BJ (cell line): ENCODE results near the gene SGCA. TPM values are rescaled to one million over a fixed set of nuclear protein-coding genes. Genes with fewer than 3 reads are reported as not detected.

Experiments used
- CTCF ChIA-PET: fragments of 350-600 bp; formaldehyde crosslinking; extraction: SDS; loops from one replicate; lab custom pipeline; 2021; ENCODE audit warnings: antibody characterized with exemption, inconsistent platforms; lab: Yijun Ruan, JAX
- POLR2A ChIA-PET: fragments of 300-600 bp; sonication (Branson Sonifier 250); formaldehyde crosslinking; extraction: SDS; loops from one replicate; lab custom pipeline; 2021; ENCODE audit warnings: antibody characterized with exemption; lab: Charles Lee
- DNase-seq: peaks from one replicate; pipeline ENCODE4 v3.0.0-alpha.2; 2011; ENCODE audit warnings: low read depth
- H3K27me3 ChIP-seq: 2 replicates; pipeline ENCODE4 v1.6.0; 2011; ENCODE audit warnings: low read length; ENCODE audit not compliant: control insufficient read depth, insufficient read depth
- H3K36me3 ChIP-seq: 2 replicates; pipeline ENCODE4 v1.5.1; 2011; ENCODE audit warnings: low read length; ENCODE audit not compliant: control insufficient read depth, insufficient read depth
- H3K4me3 ChIP-seq: 2 replicates; pipeline ENCODE4 v1.5.1; 2011; ENCODE audit warnings: low read depth, mild to moderate bottlenecking, control low read depth, low read length
- CTCF ChIP-seq: IDR thresholded peaks from 2 replicates; pipeline ENCODE4 v1.5.1; 2011; ENCODE audit warnings: low read depth, mild to moderate bottlenecking, control low read depth, inconsistent platforms, low read length, moderate library complexity; ENCODE audit not compliant: insufficient read depth
- polyA plus RNA-seq: library from polyadenylated mRNA; depleted of rRNA; stranded (reverse); fragments of >200 nt; gene quantifications from 2 replicates; pipeline ENCODE4 v1.2.3, GENCODE V29; 2011

SGCA gene
- polyA plus RNA-seq, 1 experiment, result 0.40 TPM

- TF ChIP-seq CTCF, result no peak
- Histone ChIP-seq H3K27me3 (no peaks in the 10 kb centered on the region), H3K36me3 (no peaks in the 10 kb centered on the region), H3K4me3 (no peak overlapping the region)
- ChIA-PET CTCF (interaction anchor here (0.7 to 2.8 kb wide), 29 partner anchors 8 to 155 kb away, joined by 3 to 28 read pairs (median 8); partner anchors contain the start of genes PDK2, SAMD14 and TMEM92), POLR2A (no interaction called here)
- DNase-seq, result no peak
Observed at GRCh38 chr17:50162466-50163254, 3.1 kb upstream of the SGCA start.

DNA sequence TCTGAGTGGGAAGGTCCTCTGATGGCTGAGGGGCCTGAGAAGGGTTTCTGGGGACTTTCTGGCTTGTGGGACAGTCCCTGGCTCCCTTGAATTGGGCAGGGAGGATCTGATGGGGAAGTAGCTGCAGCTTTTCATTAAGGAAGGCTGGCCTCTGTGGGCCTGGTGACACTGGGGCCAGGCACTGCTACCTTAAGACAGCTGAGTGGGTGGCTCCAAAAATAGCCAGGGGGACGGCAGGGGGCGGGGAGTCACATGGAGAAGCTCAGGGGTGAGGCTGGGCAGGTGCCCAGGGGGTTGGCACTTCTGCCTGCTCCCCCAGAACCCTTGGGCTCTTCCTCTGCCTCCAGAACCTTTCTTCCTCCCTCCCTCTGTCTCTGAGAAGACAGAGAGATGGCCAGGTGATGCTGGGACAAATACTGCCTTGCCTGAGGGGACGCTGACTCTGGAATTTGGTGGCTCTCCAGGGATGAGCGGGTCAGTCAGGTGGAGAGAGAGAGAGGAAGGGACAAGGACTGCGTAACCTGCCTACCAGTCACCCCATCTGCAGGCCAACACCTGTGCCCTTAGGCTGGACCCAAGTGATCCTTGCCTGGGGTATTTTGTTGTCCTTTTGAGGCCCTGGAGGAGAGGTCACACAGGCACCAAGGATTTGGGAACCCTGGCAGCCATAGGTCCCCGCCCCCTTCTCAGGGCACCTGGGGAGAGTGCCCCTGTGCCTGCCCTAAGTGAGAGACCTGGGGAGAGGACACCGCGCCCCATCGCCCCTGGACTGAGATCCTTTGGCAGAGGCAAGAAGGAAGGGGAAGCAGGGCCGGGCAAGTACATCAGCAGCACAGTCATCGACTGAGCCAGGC, 1.7 kb upstream of the SGCA start:
- no peak for TF ChIP-seq CTCF
- DNase-seq, result no peak
- Histone ChIP-seq H3K36me3 (no peaks in the 10 kb centered on the region), H3K4me3 (no peak overlapping the region), H3K27me3 (no peaks in the 10 kb centered on the region)
- ChIA-PET CTCF (interaction anchor here (0.9 to 2.4 kb wide), 8 partner anchors 9 to 134 kb away, joined by 3 to 11 read pairs (median 4); no protein-coding TSS in a partner anchor), POLR2A (no interaction called here)

- TF ChIP-seq CTCF, result no peak
- no peak overlapping the region for H3K4me3 ChIP-seq
- no peaks in the 10 kb centered on the region for H3K27me3 ChIP-seq
- POLR2A ChIA-PET, result no interaction called here
- no peaks in the 10 kb centered on the region for H3K36me3 ChIP-seq
- CTCF ChIA-PET, result interaction anchor here (1.3 to 7.0 kb wide), 7 partner anchors 13 to 131 kb away, joined by 4 to 229 read pairs (median 7); no protein-coding TSS in a partner anchor
- no peak for DNase-seq
Observed at GRCh38 chr17:50164697-50164988, 1.2 kb upstream of the SGCA start.

GRCh38 chr17:50165066-50165465, 739 bp upstream of the SGCA start:
- CTCF ChIA-PET, result interaction anchor here (1.3 to 7.0 kb wide), 7 partner anchors 13 to 131 kb away, joined by 4 to 229 read pairs (median 7); no protein-coding TSS in a partner anchor
- Histone ChIP-seq H3K27me3 (no peaks in the 10 kb centered on the region), H3K36me3 (no peaks in the 10 kb centered on the region), H3K4me3 (no peak overlapping the region)
- TF ChIP-seq CTCF, result no peak
- DNase-seq, result no peak
- POLR2A ChIA-PET, result no interaction called here

- no peak for DNase-seq
- ChIA-PET POLR2A (no interaction called here), CTCF (interaction anchor here (0.5 to 7.0 kb wide), 11 partner anchors 12 to 231 kb away, joined by 3 to 229 read pairs (median 5); no protein-coding TSS in a partner anchor)
- Histone ChIP-seq H3K36me3 (no peaks in the 10 kb centered on the region), H3K4me3 (no peak overlapping the region), H3K27me3 (no peaks in the 10 kb centered on the region)
- TF ChIP-seq CTCF, result no peak
Observed at GRCh38 chr17:50165466-50165865, 339 bp upstream of the SGCA start.
